Natural killer cell (primary cell): Measurements from ENCODE around the gene CA11. TPM values are rescaled to one million over a fixed set of nuclear protein-coding genes. Genes with fewer than 3 reads are reported as not detected.

Experiments
- ATAC-seq, 3 donors: fragments of 150-1000 bp in 2 of 3; fragments of 200-7000 bp in 1 of 3; cut with Tn5 transposase; 1 replicate in 1 of 3; 2 replicates in 2 of 3; pipeline ENCODE4 v1.10.0; 2021; ENCODE audit warnings: mild to moderate bottlenecking in 2 of 3, moderate library complexity in 2 of 3
- DNase-seq, 2 donors: peaks; one replicate each; pipeline versions ENCODE4 v3.0.0 to v3.0.0-alpha.2; 2013 to 2021; ENCODE audit warnings: mixed read lengths in 1 of 2
- H3K27ac ChIP-seq: one replicate; pipeline ENCODE4 v1.5.1; 2013; ENCODE audit warnings: mild to moderate bottlenecking, low read length
- H3K27me3 ChIP-seq: one replicate; pipeline ENCODE4 v1.6.1; 2013; ENCODE audit warnings: low read length; ENCODE audit not compliant: control insufficient read depth, insufficient read depth
- H3K36me3 ChIP-seq: one replicate; pipeline ENCODE4 v1.6.1; 2013; ENCODE audit warnings: low read length; ENCODE audit not compliant: control insufficient read depth, insufficient read depth
- H3K4me1 ChIP-seq: one replicate; pipeline ENCODE4 v1.6.1; 2013; ENCODE audit warnings: low read length; ENCODE audit not compliant: control insufficient read depth, insufficient read depth
- H3K4me3 ChIP-seq: one replicate; pipeline ENCODE4 v1.5.1; 2013; ENCODE audit warnings: low read length
- H3K9me3 ChIP-seq: one replicate; pipeline ENCODE4 v1.6.1; 2013; ENCODE audit warnings: low read length; ENCODE audit not compliant: control insufficient read depth, insufficient read depth
- H3K27ac Mint-ChIP-seq, 2 donors: one replicate each; pipeline ENCODE4 v1.8.0; 2022; ENCODE audit warnings: mild to moderate bottlenecking in 2 of 2, mixed read lengths in 2 of 2, moderate library complexity in 1 of 2
- H3K27me3 Mint-ChIP-seq, 2 donors: one replicate each; pipeline ENCODE4 v1.8.0; 2022; ENCODE audit warnings: low read depth in 2 of 2, mixed read lengths in 2 of 2
- H3K36me3 Mint-ChIP-seq: one replicate; pipeline ENCODE4 v1.8.0; 2022; ENCODE audit warnings: mixed read lengths
- H3K4me1 Mint-ChIP-seq, 2 donors: one replicate each; pipeline ENCODE4 v1.8.0; 2022; ENCODE audit warnings: mixed read lengths in 2 of 2
- H3K4me3 Mint-ChIP-seq: one replicate; pipeline ENCODE4 v1.8.0; 2022; ENCODE audit warnings: mild to moderate bottlenecking, moderate library complexity, mixed read lengths
- H3K9me3 Mint-ChIP-seq, 2 donors: one replicate each; pipeline ENCODE4 v1.8.0; 2022; ENCODE audit warnings: mixed read lengths in 2 of 2
- CTCF ChIP-seq: fragments of 200-600 bp; IDR thresholded peaks from one replicate; pipeline ENCODE4 v1.8.0; 2022; ENCODE audit warnings: antibody characterized with exemption
- WGBS: methylation state at CpG from one replicate; pipeline ENCODE4 v1.1.7; 2013; ENCODE audit warnings: missing lambda C conversion rate; ENCODE audit not compliant: insufficient coverage; 5-methylcytosine and 5-hydroxymethylcytosine counted together
- intact Hi-C: fragments of 100-400 bp; cut with micrococcal nuclease; formaldehyde crosslinking; loops from one replicate; pipeline ENCODE4 v1.14.2; 2022
- total RNA-seq, 4 donors: library from RNA; stranded (reverse); fragments of 120-200 nt in 1 of 4; gene quantifications; one replicate each; pipeline versions ENCODE4 v1.2.3 to v1.2.4, GENCODE V29; 2013 to 2022

The CA11 gene
- total RNA-seq, 3 donors from 2014 or later (not counting 1 experiment from before 2014, with no cell fraction given) = 9.2 to 11.9 (median 11.0) TPM

GRCh38 chr19:48668332-48668731, 22.3 kb upstream of the CA11 start:
- H3K27ac Mint-ChIP-seq = peak overlapping the region in 1 of 2 donors; percentile 37
- no peak overlapping the region for H3K4me3 Mint-ChIP-seq
- Histone ChIP-seq H3K27ac (no peak overlapping the region), H3K4me1 (no peaks in the 10 kb centered on the region), H3K36me3 (no peaks in the 10 kb centered on the region), H3K9me3 (no peaks in the 10 kb centered on the region), H3K4me3 (no peak overlapping the region), H3K27me3 (no peaks in the 10 kb centered on the region)
- WGBS = 92% methylated on average over 3 of the region's 3 CpGs
- H3K9me3 Mint-ChIP-seq = peaks cover 5 to 9% of the 10 kb centered on the region in 2 donors
- ATAC-seq (no peak), DNase-seq (no peak)
- TF ChIP-seq CTCF = no peak
- H3K27me3 Mint-ChIP-seq = no peaks in the 10 kb centered on the region
- H3K4me1 Mint-ChIP-seq = peaks cover 0 to 6% of the 10 kb centered on the region in 2 donors
- H3K36me3 Mint-ChIP-seq = no peaks in the 10 kb centered on the region
- intact Hi-C loops = no loop called here

- intact Hi-C loops = no loop called here
- Mint-ChIP-seq H3K4me1 (peaks cover 6 to 12% of the 10 kb centered on the region in 2 donors), H3K36me3 (no peaks in the 10 kb centered on the region), H3K27me3 (no peaks in the 10 kb centered on the region), H3K4me3 (no peak overlapping the region), H3K9me3 (peaks cover 5 to 9% of the 10 kb centered on the region in 2 donors), H3K27ac (no peak overlapping the region)
- DNase-seq (no peak), ATAC-seq (no peak)
- Histone ChIP-seq H3K27me3 (no peaks in the 10 kb centered on the region), H3K9me3 (no peaks in the 10 kb centered on the region), H3K27ac (no peak overlapping the region), H3K4me3 (no peak overlapping the region), H3K4me1 (peaks cover 7% of the 10 kb centered on the region), H3K36me3 (no peaks in the 10 kb centered on the region)
- no peak for TF ChIP-seq CTCF
- 90% methylated on average over 6 of the region's 6 CpGs for WGBS
These were observed 19.8 kb upstream of the CA11 start for GRCh38 chr19:48665786-48666185.

GRCh38 chr19:48664476-48664875, 18.5 kb upstream of the CA11 start:
- 93% methylated on average over 14 of the region's 14 CpGs for WGBS
- Mint-ChIP-seq H3K27ac (no peak overlapping the region), H3K27me3 (no peaks in the 10 kb centered on the region), H3K4me3 (no peak overlapping the region), H3K36me3 (no peaks in the 10 kb centered on the region), H3K4me1 (peaks cover 8% of the 10 kb centered on the region in 2 donors), H3K9me3 (peaks cover 0 to 4% of the 10 kb centered on the region in 2 donors)
- H3K4me1 ChIP-seq = peaks cover 17% of the 10 kb centered on the region
- H3K27ac ChIP-seq = no peak overlapping the region
- H3K4me3 ChIP-seq = no peak overlapping the region
- intact Hi-C loops = no loop called here
- no peaks in the 10 kb centered on the region for H3K36me3 ChIP-seq
- DNase-seq = no peak
- no peak for TF ChIP-seq CTCF
- H3K9me3 ChIP-seq = no peaks in the 10 kb centered on the region
- ATAC-seq = no peak
- H3K27me3 ChIP-seq = no peaks in the 10 kb centered on the region

- no peak overlapping the region for H3K27ac Mint-ChIP-seq
- H3K9me3 ChIP-seq = no peaks in the 10 kb centered on the region
- WGBS = 96% methylated on average over 4 of the region's 4 CpGs
- peaks cover 0 to under 1% of the 10 kb centered on the region in 2 donors for H3K9me3 Mint-ChIP-seq
- ATAC-seq = no peak
- no peak overlapping the region for H3K4me3 ChIP-seq
- no peaks in the 10 kb centered on the region for H3K27me3 Mint-ChIP-seq
- no peak for TF ChIP-seq CTCF
- no peaks in the 10 kb centered on the region for H3K36me3 Mint-ChIP-seq
- no peak overlapping the region for H3K27ac ChIP-seq
- H3K4me1 Mint-ChIP-seq = peaks cover 8% of the 10 kb centered on the region in 2 donors
- intact Hi-C loops = no loop called here
- no peaks in the 10 kb centered on the region for H3K27me3 ChIP-seq
- H3K4me3 Mint-ChIP-seq = no peak overlapping the region
- no peaks in the 10 kb centered on the region for H3K36me3 ChIP-seq
- peaks cover 17% of the 10 kb centered on the region for H3K4me1 ChIP-seq
- DNase-seq = no peak
These were observed 17.7 kb upstream of the CA11 start for GRCh38 chr19:48663667-48664066.
